ENCODE measurements around the gene ZBED6.
"Not testable (repeated sequence)": the region's sequence is repeated elsewhere in the genome, so short reads cannot be mapped to it uniquely, and the experiment has no call there.

The ZBED6 gene

GRCh38 chr1:203795441-203796235, at the start of gene ZBED6, which contains the start of gene ZC3H11A:
Gene ZBED6, plus strand, starts transcription at chr1:203795623. Its CDS starts 1,900 bp downstream, at chr1:203797523.
Gene ZC3H11A, plus strand, starts transcription at chr1:203795623. Its CDS starts 21,448 bp downstream, at chr1:203817071.
- no peaks in the 10 kb centered on the region for H3K27me3 Mint-ChIP-seq
- peak within 1 kb of the TSS; percentile 97 for H3K27ac Mint-ChIP-seq
- H3K4me1 Mint-ChIP-seq = peaks cover 46% of the 10 kb centered on the region
- peak within 1 kb of the TSS; percentile 96 for H3K4me3 Mint-ChIP-seq
- peaks cover 21% of the 10 kb centered on the region for H3K36me3 Mint-ChIP-seq
- H3K9me3 Mint-ChIP-seq = no peaks in the 10 kb centered on the region

- H3K4me1 Mint-ChIP-seq = peaks cover 23% of the 10 kb centered on the region
Measured at GRCh38 chr1:203746281-203746680, 49.1 kb upstream of the ZBED6 start.

GRCh38 chr1:203751051-203751450, 44.4 kb upstream of the ZBED6 start:
- no peaks in the 10 kb centered on the region for H3K36me3 Mint-ChIP-seq
- no peaks in the 10 kb centered on the region for H3K9me3 Mint-ChIP-seq
- no peaks in the 10 kb centered on the region for H3K27me3 Mint-ChIP-seq
- no peak overlapping the region for H3K4me3 Mint-ChIP-seq
- peaks cover 19% of the 10 kb centered on the region for H3K4me1 Mint-ChIP-seq
- H3K27ac Mint-ChIP-seq = no peak overlapping the region

More at GRCh38 chr1:203746281-203746680, 49.1 kb upstream of the ZBED6 start:
- Mint-ChIP-seq H3K36me3 (peaks cover 6% of the 10 kb centered on the region), H3K4me3 (peak overlapping the region; percentile 42), H3K9me3 (no peaks in the 10 kb centered on the region), H3K27ac (peak overlapping the region; percentile 57), H3K27me3 (no peaks in the 10 kb centered on the region)

GRCh38 chr1:203751618-203752361, 43.6 kb upstream of the ZBED6 start:
- H3K4me3 Mint-ChIP-seq, H3K27ac Mint-ChIP-seq: not testable (repeated sequence)

GRCh38 chr1:203754455-203754864, 41.0 kb upstream of the ZBED6 start:
- peak overlapping the region; percentile 61 for H3K4me3 Mint-ChIP-seq
- H3K4me1 Mint-ChIP-seq = peaks cover 23% of the 10 kb centered on the region
- H3K9me3 Mint-ChIP-seq = no peaks in the 10 kb centered on the region
- H3K36me3 Mint-ChIP-seq = no peaks in the 10 kb centered on the region
- peak overlapping the region; percentile 92 for H3K27ac Mint-ChIP-seq
- H3K27me3 Mint-ChIP-seq = no peaks in the 10 kb centered on the region

More at GRCh38 chr1:203751618-203752361, 43.6 kb upstream of the ZBED6 start:
- H3K9me3 Mint-ChIP-seq, H3K36me3 Mint-ChIP-seq, H3K27me3 Mint-ChIP-seq: not testable (repeated sequence)
- peaks cover 23% of the 10 kb centered on the region for H3K4me1 Mint-ChIP-seq

- Mint-ChIP-seq H3K27ac (no peak overlapping the region), H3K27me3 (no peaks in the 10 kb centered on the region), H3K4me1 (peaks cover 23% of the 10 kb centered on the region), H3K9me3 (no peaks in the 10 kb centered on the region), H3K4me3 (no peak overlapping the region), H3K36me3 (no peaks in the 10 kb centered on the region)
Measured at GRCh38 chr1:203756036-203756435, 39.4 kb upstream of the ZBED6 start.

GRCh38 chr1:203758749-203759148, 36.7 kb upstream of the ZBED6 start:
- peaks cover 38% of the 10 kb centered on the region for H3K4me1 Mint-ChIP-seq
- not testable (repeated sequence) for H3K36me3 Mint-ChIP-seq, H3K9me3 Mint-ChIP-seq, H3K4me3 Mint-ChIP-seq, H3K27me3 Mint-ChIP-seq, H3K27ac Mint-ChIP-seq

GRCh38 chr1:203760506-203760905, 34.9 kb upstream of the ZBED6 start:
- peaks cover 2% of the 10 kb centered on the region for H3K36me3 Mint-ChIP-seq
- H3K4me1 Mint-ChIP-seq = peaks cover 41% of the 10 kb centered on the region
- no peak overlapping the region for H3K4me3 Mint-ChIP-seq
- H3K27ac Mint-ChIP-seq = peak overlapping the region; percentile 46
- no peaks in the 10 kb centered on the region for H3K9me3 Mint-ChIP-seq
- H3K27me3 Mint-ChIP-seq = no peaks in the 10 kb centered on the region

GRCh38 chr1:203761958-203762357, 33.5 kb upstream of the ZBED6 start:
- not testable (repeated sequence) for H3K9me3 Mint-ChIP-seq, H3K36me3 Mint-ChIP-seq, H3K27me3 Mint-ChIP-seq, H3K4me3 Mint-ChIP-seq
- Mint-ChIP-seq H3K27ac (peak overlapping the region; percentile 35), H3K4me1 (peaks cover 36% of the 10 kb centered on the region)

- H3K4me1 Mint-ChIP-seq = peaks cover 45% of the 10 kb centered on the region
- H3K36me3 Mint-ChIP-seq = peaks cover 5% of the 10 kb centered on the region
- no peaks in the 10 kb centered on the region for H3K27me3 Mint-ChIP-seq
- peak overlapping the region; percentile 81 for H3K4me3 Mint-ChIP-seq
- H3K27ac Mint-ChIP-seq = peak overlapping the region; percentile 97
- H3K9me3 Mint-ChIP-seq = no peaks in the 10 kb centered on the region
Measured at GRCh38 chr1:203763505-203763904, 31.9 kb upstream of the ZBED6 start.

GRCh38 chr1:203764105-203765028, 31.1 kb upstream of the ZBED6 start:
- H3K27me3 Mint-ChIP-seq = no peaks in the 10 kb centered on the region
- H3K4me3 Mint-ChIP-seq = peak overlapping the region; percentile 90
- H3K36me3 Mint-ChIP-seq = peaks cover 9% of the 10 kb centered on the region
- H3K4me1 Mint-ChIP-seq = peaks cover 54% of the 10 kb centered on the region
- H3K27ac Mint-ChIP-seq = peak overlapping the region; percentile 98
- H3K9me3 Mint-ChIP-seq = no peaks in the 10 kb centered on the region

- Mint-ChIP-seq H3K4me3 (peak within 1 kb of the TSS; percentile 90), H3K36me3 (peaks cover 10% of the 10 kb centered on the region), H3K9me3 (no peaks in the 10 kb centered on the region), H3K27ac (peak within 1 kb of the TSS; percentile 98), H3K27me3 (no peaks in the 10 kb centered on the region), H3K4me1 (peaks cover 56% of the 10 kb centered on the region)
Measured at GRCh38 chr1:203765029-203765837, 30.2 kb upstream of the ZBED6 start, which contains the start of gene LAX1. Gene LAX1, plus strand, starts transcription at chr1:203765183. Its CDS starts 383 bp downstream, at chr1:203765566.

- H3K9me3 Mint-ChIP-seq = no peaks in the 10 kb centered on the region
- H3K27ac Mint-ChIP-seq = peak overlapping the region; percentile 84
Measured at GRCh38 chr1:203768256-203768655, 27.2 kb upstream of the ZBED6 start.

GRCh38 chr1:203769505-203770343, 25.7 kb upstream of the ZBED6 start:
- Mint-ChIP-seq H3K4me3 (no peak overlapping the region), H3K9me3 (no peaks in the 10 kb centered on the region), H3K27ac (peak overlapping the region; percentile 91), H3K27me3 (no peaks in the 10 kb centered on the region), H3K4me1 (peaks cover 41% of the 10 kb centered on the region), H3K36me3 (peaks cover 22% of the 10 kb centered on the region)

More at GRCh38 chr1:203768256-203768655, 27.2 kb upstream of the ZBED6 start:
- Mint-ChIP-seq H3K36me3 (peaks cover 17% of the 10 kb centered on the region), H3K4me3 (peak overlapping the region; percentile 68), H3K27me3 (no peaks in the 10 kb centered on the region), H3K4me1 (peaks cover 52% of the 10 kb centered on the region)
